ENCODE data around the gene OSMR. TPM values are rescaled to one million over a fixed set of nuclear protein-coding genes. Genes with fewer than 3 reads are reported as not detected.
A peak's percentile ranks its signal among the peaks of the same experiment; 100 is the strongest.
"Not testable (repeated sequence)": the region's sequence is repeated elsewhere in the genome, so short reads cannot be mapped to it uniquely, and the experiment has no call there.

OSMR gene
- total RNA-seq, 6 donors from 2014 or later = 52.9 to 123 (median 72.2) TPM

- no peak for DNase-seq
- 84 to 93% methylated on average over 2 of the region's 2 CpGs for WGBS, 2 donors
- no peak for TF ChIP-seq CTCF (IDR thresholded peaks at IDR 0.05)
- TF ChIP-seq POLR2AphosphoS5 (IDR thresholded peaks at IDR 0.05) = no peak
- TF ChIP-seq POLR2A (IDR thresholded peaks at IDR 0.05) = no peak
- TF ChIP-seq EP300 (IDR thresholded peaks at IDR 0.05) = no peak
These were observed 10.8 kb downstream of the OSMR start for GRCh38 chr5:38856660-38857059.

GRCh38 chr5:38858839-38859238 is 13.0 kb downstream of the OSMR start:
- peaks cover 0 to 2% (median 0%) of the 10 kb centered on the region in 4 donors for H3K36me3 ChIP-seq
- H3K9me3 ChIP-seq = peaks cover 0 to 3% (median under 1%) of the 10 kb centered on the region in 4 donors
- WGBS, 2 donors = 57 to 59% methylated on average over 3 of the region's 3 CpGs
- no peak overlapping the region for H3K4me3 ChIP-seq
- ATAC-seq (ENCODE audit: low FRiP score in 2 of 2) = no peak
- H3K27me3 ChIP-seq = no peaks in the 10 kb centered on the region
- peaks cover 6 to 24% (median 16%) of the 10 kb centered on the region in 4 donors for H3K4me1 ChIP-seq
- no peak for DNase-seq
- H3K27ac ChIP-seq = no peak overlapping the region
- TF ChIP-seq POLR2A (IDR thresholded peaks at IDR 0.05) = no peak
- TF ChIP-seq POLR2AphosphoS5 (IDR thresholded peaks at IDR 0.05) = no peak
- TF ChIP-seq EP300 (IDR thresholded peaks at IDR 0.05) = no peak
- no peak for TF ChIP-seq CTCF (IDR thresholded peaks at IDR 0.05)

More at GRCh38 chr5:38856660-38857059, 10.8 kb downstream of the OSMR start:
- ATAC-seq (ENCODE audit: low FRiP score in 2 of 2) = no peak
- H3K27me3 ChIP-seq = no peaks in the 10 kb centered on the region
- no peaks in the 10 kb centered on the region for H3K9me3 ChIP-seq
- no peak overlapping the region for H3K4me3 ChIP-seq
- H3K4me1 ChIP-seq = peaks cover 6 to 30% (median 20%) of the 10 kb centered on the region in 4 donors
- peak overlapping the region in 1 of 4 donors; percentile 48 for H3K27ac ChIP-seq
- H3K36me3 ChIP-seq = peaks cover 0 to 2% (median 0%) of the 10 kb centered on the region in 4 donors

GRCh38 chr5:38861986-38862770 is 16.4 kb downstream of the OSMR start:
- not testable (repeated sequence) for H3K9me3 ChIP-seq; H3K4me3 ChIP-seq; H3K27me3 ChIP-seq; H3K36me3 ChIP-seq; H3K27ac ChIP-seq; ATAC-seq (ENCODE audit: low FRiP score in 2 of 2)
- WGBS, 2 donors = 88% methylated on average over 23 of the region's 64 CpGs; no CpG with 5 or more reads in 1 of the 2 donors
- peaks cover 5 to 16% (median 9%) of the 10 kb centered on the region in 4 donors for H3K4me1 ChIP-seq
- DNase-seq = peak in 1 of 2 donors; percentile 61

- peaks cover 0 to 25% (median 0%) of the 10 kb centered on the region in 4 donors for H3K36me3 ChIP-seq
- peaks cover 0 to 7% (median 1%) of the 10 kb centered on the region in 4 donors for H3K9me3 ChIP-seq
- DNase-seq (no peak), ATAC-seq (ENCODE audit: low FRiP score in 2 of 2) (peak in 1 of 2 donors; percentile 10)
- 66 to 93% methylated on average over 1 to 4 of the region's 4 CpGs for WGBS, 2 donors
- H3K4me3 ChIP-seq = no peak overlapping the region
- H3K4me1 ChIP-seq = peaks cover 15 to 34% (median 21%) of the 10 kb centered on the region in 4 donors
- TF ChIP-seq POLR2A (IDR thresholded peaks at IDR 0.05) = no peak
- no peak for TF ChIP-seq EP300 (IDR thresholded peaks at IDR 0.05)
- TF ChIP-seq CTCF (IDR thresholded peaks at IDR 0.05) = no peak
- no peak for TF ChIP-seq POLR2AphosphoS5 (IDR thresholded peaks at IDR 0.05)
- H3K27me3 ChIP-seq = no peaks in the 10 kb centered on the region
- H3K27ac ChIP-seq = peak overlapping the region in 1 of 4 donors; percentile 16
These were observed 20.7 kb downstream of the OSMR start for GRCh38 chr5:38866362-38867031.

- no peak overlapping the region for H3K4me3 ChIP-seq
- H3K9me3 ChIP-seq = peaks cover 0 to 7% (median 1%) of the 10 kb centered on the region in 4 donors
- 56 to 79% methylated on average over 1 of the region's 1 CpG for whole genome bisulfite sequencing, 2 donors
- no peak for ATAC-seq (ENCODE audit: low FRiP score in 2 of 2)
- peaks cover 15 to 39% (median 24%) of the 10 kb centered on the region in 4 donors for H3K4me1 ChIP-seq
- H3K27ac ChIP-seq = peak overlapping the region in 1 of 4 donors; percentile 16
- H3K36me3 ChIP-seq = peaks cover 0 to 25% (median 0%) of the 10 kb centered on the region in 4 donors
- H3K27me3 ChIP-seq = no peaks in the 10 kb centered on the region
- no peak for TF ChIP-seq CTCF (IDR thresholded peaks at IDR 0.05)
- TF ChIP-seq EP300 (IDR thresholded peaks at IDR 0.05) = no peak
- no peak for TF ChIP-seq POLR2AphosphoS5 (IDR thresholded peaks at IDR 0.05)
- no peak for TF ChIP-seq POLR2A (IDR thresholded peaks at IDR 0.05)
- no peak for DNase-seq
These were observed 21.2 kb downstream of the OSMR start for GRCh38 chr5:38867032-38867398.

All from upper lobe of left lung (tissue), 6 donors.